ENCODE measurements around the gene IFT43.

IFT43 gene

DNA sequence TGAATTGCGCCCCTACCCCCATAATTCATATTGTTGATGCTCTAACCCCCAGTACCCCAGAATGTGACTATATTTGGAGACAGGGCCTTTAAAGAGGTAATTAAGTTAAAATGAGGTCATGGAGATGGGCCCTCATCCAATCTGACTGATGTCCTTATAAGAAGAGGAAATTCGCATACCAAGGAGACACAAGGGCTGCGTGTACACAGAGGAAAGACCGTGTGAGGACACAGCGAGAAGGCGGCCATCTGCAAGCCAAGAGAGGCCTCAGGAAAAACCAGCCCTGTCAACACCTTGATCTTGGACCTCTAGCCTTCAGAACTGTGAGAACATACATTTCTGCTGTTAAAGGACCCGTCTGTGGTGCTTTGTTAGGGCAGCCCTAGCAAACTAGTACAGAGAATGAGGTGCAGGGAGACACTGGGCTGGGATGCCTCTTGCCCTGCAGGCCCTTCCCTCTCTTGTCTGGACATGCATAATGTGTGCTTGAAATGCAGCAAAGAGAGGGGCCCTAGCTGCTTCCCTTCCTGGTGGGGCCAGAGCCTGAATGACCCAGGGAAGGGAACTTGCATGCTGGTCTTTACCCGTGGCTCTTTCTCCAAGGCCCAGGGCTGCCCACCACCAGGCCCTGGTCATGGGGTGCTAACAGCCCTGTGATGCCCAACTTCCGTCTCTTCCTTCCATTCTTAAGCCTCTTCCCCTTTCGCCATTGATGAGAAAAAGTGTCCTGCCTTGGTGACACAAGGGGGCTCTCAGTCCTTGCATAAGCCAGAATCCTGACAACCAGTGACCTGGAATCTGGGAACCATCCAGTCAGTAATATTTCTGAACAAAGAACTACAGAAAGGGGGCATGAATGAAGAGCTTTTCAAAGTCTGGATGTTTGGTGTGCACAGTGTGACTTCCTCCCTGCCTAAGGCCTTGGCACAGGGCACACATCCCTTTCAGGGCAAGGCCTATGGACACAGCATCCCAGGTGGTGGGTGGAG, 116.1 kb downstream of the IFT43 start:
- no peak for FAIRE-seq
- no peak for DNase-seq (ENCODE audit: insufficient read length, low spot score)

DNA sequence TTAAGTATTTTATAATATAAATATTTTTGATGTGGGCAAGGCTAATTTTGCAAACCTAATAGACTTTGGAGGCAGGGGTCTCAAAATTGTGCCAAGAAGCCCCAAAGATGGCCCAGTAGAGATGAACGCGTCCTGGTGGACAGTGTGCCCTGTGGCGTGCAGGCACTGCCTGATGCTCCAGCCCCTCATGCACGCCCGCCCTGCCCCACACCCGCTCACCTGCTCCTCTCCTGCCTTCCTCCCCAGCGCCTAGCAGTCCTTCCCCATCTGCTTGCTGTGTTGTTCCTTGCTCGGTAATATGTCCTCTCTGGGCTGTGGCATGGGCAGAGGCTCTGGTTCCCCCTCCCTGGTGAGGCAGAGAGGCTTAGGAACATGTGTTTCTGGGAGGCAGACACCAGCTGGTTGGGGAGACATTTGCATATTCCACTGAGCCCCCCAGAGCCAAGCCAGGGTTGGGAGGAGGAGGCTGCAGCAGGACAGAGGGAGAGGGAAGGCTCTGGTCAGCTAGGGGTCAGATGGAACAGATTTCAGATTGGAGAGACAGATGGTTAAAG, 119.3 kb downstream of the IFT43 start:
- no peak for FAIRE-seq

DNA sequence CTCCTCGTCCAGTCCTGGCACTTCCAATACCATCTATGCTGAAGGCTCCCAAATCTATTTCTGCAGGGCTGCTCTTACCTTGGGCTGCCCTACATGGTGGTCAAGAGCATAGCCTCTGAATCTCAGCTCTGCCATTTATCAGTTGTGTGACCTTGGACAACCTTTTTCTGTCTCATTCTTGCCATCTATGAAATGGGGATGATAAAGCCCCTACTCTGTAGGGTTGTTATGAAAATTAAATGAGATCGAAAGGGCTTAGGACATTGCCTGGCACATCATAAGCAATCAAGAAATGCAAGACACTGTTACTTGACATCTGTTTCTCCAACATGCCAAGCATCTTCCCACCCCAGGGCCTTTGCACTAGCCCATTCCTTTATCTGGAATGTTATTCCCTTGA, 120.6 kb downstream of the IFT43 start:
- DNase-seq (ENCODE audit: insufficient read length, low spot score) = no peak
- FAIRE-seq = no peak

More for the DNA sequence above, 119.3 kb downstream of the IFT43 start:
- DNase-seq (ENCODE audit: insufficient read length, low spot score) = no peak

DNA sequence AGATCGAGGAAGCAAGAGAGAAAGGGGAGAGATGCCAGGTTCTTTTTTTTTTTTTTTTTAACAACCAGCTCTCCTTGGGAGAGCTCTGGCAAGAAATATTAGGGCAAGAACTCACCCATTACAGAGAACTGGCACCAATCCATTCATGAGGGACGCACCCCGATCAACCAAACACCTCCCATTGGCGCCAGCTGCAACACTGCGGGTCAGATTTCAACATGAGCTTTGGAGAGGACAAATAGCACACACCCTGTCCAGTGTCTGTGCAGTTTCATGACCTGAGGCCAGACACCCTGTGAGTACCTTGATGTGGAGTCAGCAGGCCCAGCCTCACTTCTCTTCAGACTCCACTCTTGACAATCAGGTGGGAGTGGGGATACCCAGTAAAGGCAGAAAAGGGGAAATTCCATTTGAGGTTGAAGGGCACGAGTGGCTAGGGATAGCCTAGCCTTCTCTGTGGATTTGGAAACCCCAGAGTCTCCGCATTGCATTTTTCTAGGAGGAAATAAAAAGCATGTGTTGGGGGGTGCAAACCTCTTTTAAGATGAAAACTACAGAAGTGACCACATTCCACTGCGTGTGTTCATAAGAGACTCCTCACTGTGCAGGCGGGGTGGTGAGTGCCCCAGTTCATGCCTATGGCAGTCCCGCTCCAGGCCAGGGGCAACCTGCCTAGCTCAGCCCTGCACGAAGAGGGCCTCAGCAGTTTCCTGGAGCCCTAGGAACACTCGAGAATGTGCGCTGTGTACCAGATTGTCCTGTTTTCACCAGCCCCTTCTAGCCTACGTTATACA, 123.7 kb downstream of the IFT43 start:
- FAIRE-seq = no peak
- DNase-seq (ENCODE audit: insufficient read length, low spot score) = no peak

DNA sequence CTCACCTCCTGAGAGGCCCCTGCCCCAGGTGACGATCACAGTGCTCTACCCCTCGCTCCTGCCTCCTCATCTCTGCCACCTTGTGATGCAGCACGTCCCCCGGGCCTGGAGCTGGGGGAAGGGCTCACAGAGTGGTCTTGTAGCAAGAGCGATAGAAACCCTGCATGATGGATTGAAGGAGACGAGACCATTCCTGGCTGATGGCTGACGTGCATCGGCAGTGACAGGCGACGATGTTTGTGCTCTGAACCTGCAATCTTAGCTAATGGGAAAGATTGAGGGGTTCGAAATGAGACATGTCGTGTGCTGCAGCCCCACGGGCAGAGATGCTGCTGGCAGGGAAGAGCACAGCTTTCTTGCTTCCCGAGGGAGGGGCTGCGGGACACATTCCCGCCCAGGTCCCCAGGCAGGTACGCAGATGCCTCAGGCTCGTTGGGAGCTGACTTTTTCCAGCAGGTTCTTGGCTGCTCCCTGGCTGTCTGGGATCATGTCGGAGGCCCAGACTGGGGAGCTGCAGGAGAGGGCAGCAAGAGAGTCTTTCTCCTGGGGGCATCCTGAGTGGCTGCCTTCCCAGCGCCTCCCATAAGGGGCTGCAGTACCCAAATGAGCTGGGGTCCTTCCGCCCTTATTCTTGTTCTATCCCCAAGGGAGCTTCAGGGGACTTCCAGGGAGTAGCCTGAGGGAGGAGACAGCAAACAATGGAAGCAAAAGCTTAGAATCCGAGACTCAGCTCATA, 127.5 kb downstream of the IFT43 start:
- DNase-seq (ENCODE audit: insufficient read length, low spot score) (no peak), FAIRE-seq (no peak)

DNA sequence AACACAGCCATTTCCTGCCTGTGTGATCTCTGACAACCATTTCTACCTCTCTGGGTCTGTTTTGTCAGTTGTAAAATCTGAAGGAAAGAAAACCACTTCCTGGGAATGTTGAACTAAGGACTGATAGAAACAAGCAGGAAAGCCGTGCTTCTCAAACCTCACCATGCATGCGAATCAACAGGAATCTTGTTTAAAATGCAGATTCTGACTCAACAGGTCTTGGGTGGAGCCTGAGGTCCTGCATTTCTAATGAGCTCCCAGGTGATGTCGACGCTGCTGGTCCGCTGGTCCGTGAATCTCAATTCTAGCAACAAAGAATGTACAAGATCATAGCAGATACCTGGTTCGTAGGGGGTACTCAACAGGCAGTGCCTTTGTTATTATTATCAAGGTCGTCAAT, 128.1 kb downstream of the IFT43 start:
- DNase-seq (ENCODE audit: insufficient read length, low spot score) = no peak
- FAIRE-seq = no peak

DNA sequence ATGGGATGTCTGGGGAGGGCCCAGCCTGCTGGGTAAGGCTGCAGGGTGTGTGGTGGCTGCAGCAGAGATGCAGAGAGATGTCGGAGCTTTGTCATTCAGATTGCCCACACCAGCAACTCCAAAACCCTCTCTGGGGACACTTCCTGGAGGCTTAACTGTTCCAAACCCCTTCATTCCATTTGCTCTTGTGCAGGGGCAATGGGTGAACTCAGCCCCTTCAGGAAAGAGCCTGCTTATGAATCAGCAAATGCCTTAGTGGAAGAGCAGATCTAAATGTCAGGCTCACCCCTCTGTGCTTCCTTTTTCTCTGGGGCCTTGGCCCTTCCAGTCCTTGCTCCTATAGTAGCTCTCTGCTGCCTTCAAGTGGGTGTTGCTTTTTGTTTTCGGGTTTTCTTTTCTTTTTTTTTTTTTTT, 129.5 kb downstream of the IFT43 start:
- DNase-seq (ENCODE audit: insufficient read length, low spot score) = no peak
- FAIRE-seq = no peak

DNA sequence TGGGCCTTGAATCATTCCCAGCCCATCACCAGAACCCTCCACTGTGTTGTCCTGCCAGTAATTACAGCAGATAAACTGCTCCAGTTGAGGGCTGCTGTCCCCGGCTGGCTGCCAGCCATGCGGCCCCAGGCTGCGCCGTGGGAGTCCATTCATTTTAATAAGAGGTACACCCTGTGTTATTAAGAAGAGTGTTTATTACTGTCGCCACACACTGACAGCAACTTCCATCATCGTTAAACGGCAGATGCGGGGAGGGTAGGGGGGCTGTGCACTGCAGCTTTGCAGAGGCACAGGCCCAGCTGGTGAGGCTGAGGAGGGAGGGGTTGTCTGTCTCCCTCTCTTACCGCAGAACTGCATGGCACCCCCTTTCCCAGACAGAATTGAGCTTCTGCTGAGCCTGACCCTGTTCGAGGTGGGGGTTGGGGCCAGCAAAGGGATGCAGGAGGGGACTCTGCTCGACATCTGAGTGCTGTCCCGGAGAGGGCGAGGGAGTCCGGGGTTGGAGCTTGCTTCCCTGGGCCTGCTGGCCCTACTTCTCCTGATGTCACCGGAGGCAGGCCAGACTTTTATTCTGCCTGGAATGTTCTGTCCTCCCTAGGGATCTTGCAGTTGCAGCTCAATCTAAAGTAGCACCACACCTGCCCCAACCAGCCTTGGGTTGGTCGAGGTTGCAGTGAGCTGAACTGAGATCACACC, 132.4 kb downstream of the IFT43 start:
- FAIRE-seq = no peak
- DNase-seq (ENCODE audit: insufficient read length, low spot score) = no peak

DNA sequence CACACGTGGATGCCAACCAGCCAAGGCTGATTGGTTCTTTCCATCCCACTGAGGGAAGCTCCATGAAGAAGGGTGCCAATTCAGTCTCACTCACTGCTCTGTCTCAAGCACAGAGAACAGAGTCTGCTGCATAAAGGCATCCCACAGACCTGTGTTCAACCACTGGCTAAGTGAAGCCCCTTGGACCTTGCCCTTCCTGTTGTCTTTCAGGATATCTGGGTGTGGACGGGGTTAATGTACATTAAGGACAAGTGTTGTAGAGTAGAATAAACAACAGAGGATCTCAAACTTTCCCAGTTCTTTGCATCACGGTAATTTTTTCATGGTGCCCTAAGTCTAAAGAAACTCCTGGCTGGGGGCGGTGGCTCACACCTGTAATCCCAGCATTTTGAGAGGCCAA, 133.0 kb downstream of the IFT43 start:
- FAIRE-seq = no peak
- no peak for DNase-seq (ENCODE audit: insufficient read length, low spot score)

DNA sequence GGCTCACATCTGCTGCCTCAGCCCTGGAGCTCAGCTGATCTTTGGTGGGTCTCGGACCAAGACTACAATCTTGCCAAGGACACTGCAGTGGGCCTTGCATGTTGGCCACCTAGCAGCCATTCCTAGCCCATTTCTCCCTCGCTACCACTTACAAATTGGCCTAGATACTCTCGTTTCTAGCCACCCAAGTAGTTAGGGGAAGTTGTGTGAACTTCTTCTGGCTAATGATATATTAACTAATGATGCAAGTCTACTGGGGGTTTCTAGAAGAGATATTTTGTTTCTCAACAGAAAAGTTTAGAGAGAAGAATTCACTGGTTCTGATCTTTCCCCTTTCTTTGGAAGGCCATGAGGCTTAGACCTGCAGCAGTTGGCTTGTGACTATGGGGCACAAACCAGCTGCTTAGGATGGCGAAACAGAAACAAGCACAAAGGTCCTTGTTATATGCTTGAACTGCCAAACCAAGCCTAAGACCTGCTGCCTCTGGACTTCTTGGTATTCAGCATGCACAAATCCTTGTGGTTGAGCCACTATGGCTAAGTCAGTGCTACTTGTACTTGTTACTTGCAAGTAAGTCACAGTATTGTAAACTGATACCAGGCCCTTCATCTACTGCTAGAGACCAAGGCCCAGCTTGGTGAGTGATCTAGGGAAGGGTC, 135.7 kb downstream of the IFT43 start:
- no peak for FAIRE-seq
- peak; percentile 27 for DNase-seq (ENCODE audit: insufficient read length, low spot score)

DNA sequence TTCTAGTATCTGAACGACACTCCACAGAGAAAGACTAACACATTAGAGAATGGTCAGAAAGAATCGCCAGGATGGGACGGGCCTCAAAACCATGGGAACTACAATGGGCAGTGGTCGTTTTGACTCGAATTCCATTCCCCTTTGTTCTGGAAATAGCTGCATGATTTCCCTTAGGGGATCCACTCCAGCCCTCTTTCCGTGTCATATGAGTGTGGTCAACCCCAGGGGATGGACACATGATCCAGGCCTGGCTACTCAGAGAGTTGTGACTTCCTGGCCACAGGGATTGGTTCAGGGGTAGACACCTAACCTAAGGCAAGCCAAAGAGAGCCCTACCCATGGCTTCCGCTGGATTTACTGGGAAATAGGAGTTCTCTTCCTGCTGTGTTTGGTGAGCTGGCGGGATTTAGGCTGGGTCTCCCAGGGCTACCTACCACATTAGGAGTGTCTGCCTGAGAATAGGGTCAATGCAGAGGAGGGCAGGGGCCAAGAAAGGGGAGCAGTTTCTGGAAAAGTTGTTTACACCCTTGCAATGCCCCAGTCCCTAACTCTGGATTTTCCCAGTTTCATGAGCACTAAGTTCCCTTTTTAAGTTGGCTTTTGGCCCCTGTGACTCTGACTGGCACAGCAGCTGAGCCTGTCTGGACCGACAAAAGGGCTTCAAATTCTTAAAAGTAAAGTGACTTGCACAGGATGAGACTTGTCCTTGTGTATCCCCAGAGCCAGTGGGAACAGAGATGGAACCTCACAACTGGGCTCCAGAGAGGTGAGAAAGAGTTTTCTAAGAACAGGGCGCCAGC, 138.1 kb downstream of the IFT43 start:
- DNase-seq (ENCODE audit: insufficient read length, low spot score) = no peak
- no peak for FAIRE-seq

DNA sequence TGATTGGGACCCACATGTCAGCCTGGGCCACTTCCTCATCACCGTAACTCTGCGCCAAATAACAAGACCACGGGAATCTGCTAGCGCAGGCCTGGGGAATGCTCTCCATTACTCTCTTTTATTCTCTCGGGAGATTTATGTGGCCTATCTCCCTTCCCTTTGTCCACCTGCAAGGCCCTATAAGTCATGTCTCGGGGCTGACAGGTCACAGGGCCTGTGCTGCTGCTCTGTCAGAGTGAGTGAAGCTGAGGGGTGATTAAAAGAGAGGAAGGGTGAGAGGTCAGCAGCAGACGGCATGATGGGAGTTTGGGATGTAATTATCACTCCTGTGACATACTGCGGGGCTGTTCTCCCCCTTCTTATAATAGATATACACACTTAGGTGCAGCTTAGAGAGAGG, 139.9 kb downstream of the IFT43 start:
- DNase-seq (ENCODE audit: insufficient read length, low spot score) (no peak), FAIRE-seq (no peak)

DNA sequence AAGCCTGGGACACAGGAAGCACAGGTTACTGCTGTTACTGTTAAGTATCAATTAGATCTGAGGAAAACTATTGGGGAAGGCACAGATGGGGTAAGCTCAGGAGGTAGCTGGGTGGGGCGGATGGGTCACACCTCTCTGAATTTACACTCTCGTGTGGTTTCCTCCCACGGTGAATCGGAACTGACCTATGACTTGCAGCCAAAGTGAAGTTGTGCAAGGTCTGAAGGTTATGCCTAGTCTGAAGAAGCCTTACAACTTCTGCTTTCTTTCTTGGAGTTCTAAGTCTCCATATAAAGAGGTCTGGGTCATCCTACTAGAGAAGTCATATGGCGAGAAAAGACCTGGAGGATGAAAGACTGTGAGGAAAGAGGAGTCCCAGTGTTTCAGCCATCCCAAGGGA, 140.5 kb downstream of the IFT43 start:
- no peak for DNase-seq (ENCODE audit: insufficient read length, low spot score)
- FAIRE-seq = no peak

DNA sequence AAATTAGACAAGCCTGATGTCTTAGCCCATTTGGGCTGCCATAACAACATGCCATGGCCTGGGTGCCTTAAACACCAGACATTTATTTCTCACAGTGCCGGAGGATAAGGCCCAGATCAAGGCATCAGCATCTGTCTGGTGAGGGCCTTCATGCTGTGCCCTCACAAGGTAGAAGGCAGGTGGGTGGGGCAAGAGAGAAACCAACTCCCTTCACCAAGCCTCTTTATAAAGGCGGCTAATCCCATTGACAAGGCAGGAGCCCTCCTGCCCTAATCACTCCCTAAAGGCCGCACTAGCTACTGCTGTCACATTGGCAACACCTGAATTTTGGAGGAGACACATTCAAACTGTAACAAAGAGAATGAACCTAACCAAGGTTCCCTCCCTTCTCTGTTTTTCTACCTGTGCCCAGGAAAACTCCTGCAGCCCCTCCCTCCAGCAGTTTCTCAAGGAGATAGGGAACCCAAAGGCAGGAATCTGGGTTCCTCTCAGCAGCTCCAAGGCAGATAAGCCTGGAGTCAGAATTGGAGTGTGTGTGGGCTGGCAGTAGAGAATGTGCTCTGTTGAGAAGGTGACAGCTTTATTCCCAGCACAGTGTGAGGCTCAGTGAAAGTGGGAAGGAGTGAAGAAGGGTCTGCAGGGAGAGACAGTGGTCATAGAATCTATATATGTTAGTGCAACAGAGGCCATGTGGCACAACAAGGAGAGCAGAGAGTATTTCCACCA, 144.5 kb downstream of the IFT43 start:
- no peak for FAIRE-seq
- no peak for DNase-seq (ENCODE audit: insufficient read length, low spot score)

DNA sequence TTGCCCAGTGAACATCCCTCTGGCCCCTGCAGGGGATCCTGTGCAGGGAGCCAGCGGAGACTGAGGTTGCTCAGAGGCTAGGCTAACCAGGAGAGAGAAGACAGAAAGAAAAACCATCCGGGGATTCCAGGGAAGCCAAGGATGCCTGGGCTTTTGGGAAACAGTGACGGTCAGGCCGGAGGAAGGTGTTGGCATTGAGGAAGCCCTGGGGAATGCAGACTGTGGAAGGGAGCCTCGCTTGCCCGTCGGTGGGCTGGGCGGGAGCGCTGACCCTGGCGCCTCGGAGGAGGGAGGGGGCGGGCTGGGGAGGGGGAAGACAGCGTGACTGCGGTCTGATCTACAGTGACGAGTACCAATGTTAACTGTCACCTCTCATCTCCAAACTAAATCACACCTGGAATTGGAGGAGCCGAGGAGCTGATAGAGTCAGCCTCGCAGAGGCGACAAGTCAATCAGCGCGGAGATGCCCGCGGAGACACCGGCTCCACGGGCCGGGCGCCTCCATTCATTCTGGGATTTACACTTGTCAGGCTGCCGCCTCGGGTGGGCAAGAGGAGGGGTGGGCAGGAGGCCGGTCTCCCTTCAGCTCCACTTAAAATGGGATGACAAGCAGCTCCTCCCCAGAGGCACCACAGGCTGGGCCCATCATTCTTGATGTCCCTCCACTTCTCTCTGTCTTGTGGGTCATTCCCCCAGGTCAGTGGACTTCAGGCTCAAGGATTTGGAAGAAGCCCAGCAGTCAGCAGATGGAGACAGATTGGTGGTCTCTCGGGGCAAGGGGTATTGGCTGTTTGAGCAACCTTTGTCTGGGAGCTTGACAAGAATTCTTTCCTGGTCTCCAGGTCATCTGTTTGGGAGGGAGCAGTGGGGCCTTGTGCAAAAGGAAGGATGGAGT, 145.8 kb downstream of the IFT43 start:
- no peak for FAIRE-seq
- no peak for DNase-seq (ENCODE audit: insufficient read length, low spot score)

DNA sequence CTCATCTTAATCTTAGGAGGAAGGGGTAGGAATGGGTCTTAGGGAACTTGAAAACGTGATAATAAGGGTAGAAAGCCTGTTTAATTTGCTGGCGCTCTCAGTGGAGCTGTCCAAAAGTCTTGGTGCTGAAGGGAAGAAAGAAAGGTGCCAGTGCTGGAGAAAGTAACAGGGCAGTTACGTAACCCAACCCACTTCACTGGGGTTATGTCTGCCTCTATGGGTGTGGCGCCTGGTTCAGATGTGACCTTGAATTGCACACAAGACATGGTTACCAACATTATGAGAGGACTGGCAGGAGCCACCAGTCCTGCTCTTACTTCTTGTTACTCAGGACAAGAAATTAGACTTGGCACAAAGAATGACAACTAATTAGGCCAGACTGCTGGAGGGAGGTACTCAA, 147.5 kb downstream of the IFT43 start:
- FAIRE-seq (no peak), DNase-seq (ENCODE audit: insufficient read length, low spot score) (no peak)

Measured in GM19239 (cell line).